NCI-H69 (cell line): Measurements from ENCODE around the gene IL4.

Experiments used
- DNase-seq: peaks from one replicate; lab custom pipeline; 2025; lab: John Stamatoyannopoulos, UW

Gene IL4

GRCh38 chr5:132658381-132659302, 15.1 kb upstream of the IL4 start:
- DNase-seq, result no peak

- DNase-seq, result no peak
Measured at GRCh38 chr5:132659598-132660493, 13.9 kb upstream of the IL4 start.

- DNase-seq, result no peak
Measured at GRCh38 chr5:132661231-132662003, 12.4 kb upstream of the IL4 start.

- no peak for DNase-seq
Measured at GRCh38 chr5:132662004-132662401, 11.8 kb upstream of the IL4 start.

GRCh38 chr5:132662925-132663770, 10.6 kb upstream of the IL4 start:
- peak; percentile 31 for DNase-seq

- DNase-seq, result no peak
Measured at GRCh38 chr5:132663771-132664695, 9.8 kb upstream of the IL4 start.

GRCh38 chr5:132664696-132665209, 9.0 kb upstream of the IL4 start:
- DNase-seq, result no peak

GRCh38 chr5:132665574-132666080, 8.2 kb upstream of the IL4 start:
- DNase-seq, result no peak

GRCh38 chr5:132666310-132667123, 7.3 kb upstream of the IL4 start:
- no peak for DNase-seq

GRCh38 chr5:132667309-132667708, 6.5 kb upstream of the IL4 start:
- DNase-seq, result no peak

- DNase-seq, result no peak
Measured at GRCh38 chr5:132667761-132668705, 5.8 kb upstream of the IL4 start.

GRCh38 chr5:132668706-132669454, 4.9 kb upstream of the IL4 start:
- no peak for DNase-seq

GRCh38 chr5:132669455-132669820, 4.4 kb upstream of the IL4 start:
- no peak for DNase-seq

GRCh38 chr5:132669966-132670882, 3.6 kb upstream of the IL4 start:
- DNase-seq, result no peak

- DNase-seq, result no peak
Measured at GRCh38 chr5:132671000-132671399, 2.8 kb upstream of the IL4 start.

- DNase-seq, result no peak
Measured at GRCh38 chr5:132673488-132673887, 301 bp upstream of the IL4 start.
